Measurements from ENCODE around the gene FRA10AC1. TPM values are rescaled to one million over a fixed set of nuclear protein-coding genes. Genes with fewer than 3 reads are reported as not detected.

The FRA10AC1 gene, protein sequence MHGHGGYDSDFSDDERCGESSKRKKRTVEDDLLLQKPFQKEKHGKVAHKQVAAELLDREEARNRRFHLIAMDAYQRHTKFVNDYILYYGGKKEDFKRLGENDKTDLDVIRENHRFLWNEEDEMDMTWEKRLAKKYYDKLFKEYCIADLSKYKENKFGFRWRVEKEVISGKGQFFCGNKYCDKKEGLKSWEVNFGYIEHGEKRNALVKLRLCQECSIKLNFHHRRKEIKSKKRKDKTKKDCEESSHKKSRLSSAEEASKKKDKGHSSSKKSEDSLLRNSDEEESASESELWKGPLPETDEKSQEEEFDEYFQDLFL
- total RNA-seq = 1.9 and 15.2 TPM in 2 replicates

DNA sequence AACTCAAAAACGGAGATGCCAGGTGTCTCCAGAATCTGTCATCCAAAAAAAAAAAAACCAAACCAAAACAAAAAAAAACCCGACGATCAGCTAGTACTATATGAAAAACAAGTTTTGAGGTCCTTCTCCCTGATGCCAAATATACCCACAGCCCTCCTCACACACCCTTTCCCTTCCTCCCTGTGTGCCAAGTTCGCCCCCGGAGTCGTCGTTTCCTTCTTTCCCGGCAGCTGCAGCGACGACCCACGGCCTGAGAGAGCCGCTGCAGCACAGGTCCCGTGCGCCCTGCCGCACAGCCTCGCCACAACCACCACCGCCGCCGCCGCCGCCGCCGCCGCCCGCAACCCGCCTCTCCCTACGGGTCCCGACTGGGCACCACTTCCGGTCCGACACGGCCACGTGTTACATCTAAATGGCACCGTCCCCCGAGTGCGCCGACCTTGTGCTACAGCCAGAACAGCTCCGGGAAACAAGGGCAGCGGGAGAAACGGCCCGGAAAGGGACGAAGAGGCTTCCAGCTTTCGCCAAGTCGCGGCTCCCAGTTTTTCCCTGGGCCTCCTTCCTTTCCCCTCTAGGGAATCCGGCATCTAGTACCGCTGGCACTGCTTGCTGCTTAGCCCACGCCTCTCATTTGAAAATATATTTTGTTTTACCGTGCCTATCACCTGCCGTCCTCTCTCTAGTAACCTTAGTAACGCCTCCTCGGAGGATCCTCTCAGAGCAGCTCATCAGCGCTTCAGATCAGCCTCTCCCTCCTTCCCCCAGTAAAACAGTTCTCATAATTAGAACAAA lies at the start of gene FRA10AC1:
FRA10AC1 (minus strand) TSS at position 383 of the 792 bp plus-strand sequence. CDS start 2,486 bp downstream, outside the sequence.

Other genes with a start within 250 kb of the FRA10AC1 start
- gene MYOF, start 220.3 kb downstream of the FRA10AC1 start, total RNA-seq = 145 and 254 TPM in 2 replicates
- 28.9 and 47.8 TPM in 2 replicates for gene CEP55, start 206.0 kb downstream of the FRA10AC1 start, total RNA-seq
- gene FFAR4, start 135.9 kb downstream of the FRA10AC1 start, total RNA-seq = not detected in 2 replicates
- not detected in 2 replicates for gene RBP4, start 101.4 kb downstream of the FRA10AC1 start, total RNA-seq
- gene PDE6C, start 90.1 kb downstream of the FRA10AC1 start, total RNA-seq = not detected in 2 replicates
- not detected in 2 replicates for gene LGI1, start 55.3 kb upstream of the FRA10AC1 start, total RNA-seq
- gene SLC35G1, start 191.4 kb upstream of the FRA10AC1 start, total RNA-seq = 1.9 and 4.9 TPM in 2 replicates

Data from bladder microvascular endothelial cell (primary cell).